CD4-positive, alpha-beta T cell treated with Interleukin-1 beta for 1 hour (primary cell): Measurements from ENCODE around the gene ASAP2.
A peak's percentile ranks its signal among the peaks of the same experiment; 100 is the strongest.

ENCODE experiments used
- DNase-seq, 2 donors: peaks; one replicate each; pipeline ENCODE4 v3.0.0-alpha.2; 2020 to 2022

Gene ASAP2

GRCh38 chr2:9410108-9410507 is 203.5 kb downstream of the ASAP2 start:
- no peak for DNase-seq

- no peak for DNase-seq
Observed at GRCh38 chr2:9412781-9413180, 206.2 kb downstream of the ASAP2 start.

- DNase-seq: no peak
Observed at GRCh38 chr2:9415516-9416169, 209.0 kb downstream of the ASAP2 start.

- DNase-seq: no peak
Observed at GRCh38 chr2:9416267-9416961, 209.8 kb downstream of the ASAP2 start.

DNA sequence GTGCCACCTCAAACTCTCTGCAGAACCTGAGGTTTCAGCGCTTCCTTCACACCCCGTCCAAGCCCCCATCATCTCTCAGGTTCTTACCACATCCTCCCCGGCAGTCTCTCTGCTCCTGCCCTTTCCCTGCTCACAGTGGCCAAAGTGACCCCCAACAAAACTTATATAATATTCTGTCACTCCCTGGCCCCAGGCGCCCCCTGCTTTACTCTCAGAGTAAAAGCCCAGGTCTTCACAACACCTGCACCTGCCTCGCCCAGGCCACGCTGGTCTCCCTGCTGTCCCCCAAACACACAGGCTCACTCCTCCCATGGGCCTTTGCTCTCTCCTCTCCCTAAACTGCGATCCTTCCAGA is 210.3 kb downstream of the ASAP2 start:
- no peak for DNase-seq

GRCh38 chr2:9417725-9418124 is 211.1 kb downstream of the ASAP2 start:
- no peak for DNase-seq

GRCh38 chr2:9418746-9419145 is 212.1 kb downstream of the ASAP2 start:
- DNase-seq: no peak

- DNase-seq: no peak
Observed at GRCh38 chr2:9419541-9419940, 212.9 kb downstream of the ASAP2 start.

GRCh38 chr2:9420495-9420894 is 213.9 kb downstream of the ASAP2 start:
- DNase-seq: no peak

DNA sequence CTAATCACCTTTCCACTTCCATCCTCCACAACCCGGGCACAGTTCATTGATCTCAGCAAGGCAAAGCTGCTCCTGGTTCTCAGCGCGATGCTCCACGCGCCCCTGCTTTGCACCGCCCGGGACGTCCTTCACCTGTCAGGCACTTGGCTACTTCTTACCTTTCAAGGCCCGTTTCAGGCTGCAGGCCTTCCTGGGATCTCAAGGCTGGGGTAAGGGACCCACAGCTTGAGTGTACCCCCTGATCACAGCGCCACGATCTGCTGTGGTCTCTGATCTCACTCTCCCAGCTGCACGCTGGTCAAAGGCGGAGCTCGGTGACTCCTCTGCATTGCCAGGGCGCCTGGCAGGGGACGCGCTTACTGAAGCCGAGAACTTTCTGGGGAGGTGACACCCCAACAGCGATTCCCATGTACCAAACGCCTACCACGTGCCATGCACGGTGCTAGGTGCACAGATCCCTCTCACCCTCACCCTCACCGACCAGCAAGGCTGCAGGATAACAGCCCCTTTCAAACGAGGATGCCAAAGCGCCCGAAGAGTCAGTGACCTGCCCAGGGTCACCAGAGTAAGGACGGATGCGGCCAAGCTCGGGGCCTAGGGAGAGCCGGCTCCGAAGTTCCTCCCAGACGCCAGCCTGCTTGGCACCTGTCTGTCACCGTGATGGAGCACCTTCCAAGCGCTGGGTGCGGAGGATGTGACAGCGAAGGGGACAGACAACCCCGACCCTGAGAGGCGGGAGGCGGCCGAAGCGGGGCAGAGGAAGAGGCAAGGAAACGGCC is 215.9 kb downstream of the ASAP2 start:
- peak; percentile 29 to 44 for DNase-seq

DNA sequence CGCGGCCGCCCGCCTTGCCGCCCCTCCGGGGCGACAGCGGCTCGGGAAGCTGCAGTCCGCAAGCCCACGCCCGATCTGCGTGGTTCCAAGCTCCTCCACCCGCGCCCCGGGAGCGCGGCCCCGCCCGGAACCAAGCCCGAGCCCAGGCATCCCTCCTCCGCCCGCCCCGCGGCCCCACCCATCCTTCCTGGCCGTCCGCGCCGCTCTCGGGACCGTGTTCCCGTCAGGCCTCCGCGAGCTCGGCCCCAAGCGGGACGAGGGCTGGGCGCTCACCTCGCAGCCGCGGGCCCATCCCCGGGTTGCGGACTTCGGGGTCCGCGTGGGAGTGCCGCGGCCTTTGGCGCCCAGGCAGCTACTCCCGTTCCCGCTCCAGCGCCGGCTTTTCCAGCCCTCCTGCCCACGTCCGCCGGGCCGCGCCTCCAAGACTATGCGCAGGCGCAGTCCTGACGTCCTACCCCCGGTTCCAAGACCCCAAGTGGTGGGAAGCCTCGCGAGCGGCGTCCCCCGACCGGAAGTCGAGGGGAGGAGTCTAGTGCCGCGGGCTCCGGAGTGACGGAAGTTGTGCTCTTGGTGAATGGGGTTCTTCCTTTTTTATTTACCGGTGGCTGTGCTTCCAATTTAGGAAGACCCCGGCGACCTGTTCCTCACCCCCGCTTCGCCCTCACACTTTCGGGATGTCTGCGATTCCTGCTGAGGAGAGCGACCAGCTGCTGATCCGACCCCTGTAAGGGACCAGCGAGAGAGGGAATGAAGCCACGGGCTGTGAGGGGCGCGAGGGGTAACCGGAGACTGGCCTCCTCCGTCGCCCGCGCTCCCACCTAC is 216.7 kb downstream of the ASAP2 start, which contains the start of the genes CPSF3 and ITGB1BP1:
CPSF3 (plus strand) TSS at position 555 of the 822 bp plus-strand sequence; CDS start at position 675, 120 bp downstream.
ITGB1BP1 (minus strand) TSS at position 429 of the 822 bp plus-strand sequence. CDS start 4,831 bp downstream, outside the sequence.
- peak; percentile 97 for DNase-seq

- DNase-seq: peak; percentile 3 to 25
Observed at GRCh38 chr2:9423922-9424272, 217.3 kb downstream of the ASAP2 start.

- no peak for DNase-seq
Observed at GRCh38 chr2:9424447-9425164, 218.0 kb downstream of the ASAP2 start.

DNA sequence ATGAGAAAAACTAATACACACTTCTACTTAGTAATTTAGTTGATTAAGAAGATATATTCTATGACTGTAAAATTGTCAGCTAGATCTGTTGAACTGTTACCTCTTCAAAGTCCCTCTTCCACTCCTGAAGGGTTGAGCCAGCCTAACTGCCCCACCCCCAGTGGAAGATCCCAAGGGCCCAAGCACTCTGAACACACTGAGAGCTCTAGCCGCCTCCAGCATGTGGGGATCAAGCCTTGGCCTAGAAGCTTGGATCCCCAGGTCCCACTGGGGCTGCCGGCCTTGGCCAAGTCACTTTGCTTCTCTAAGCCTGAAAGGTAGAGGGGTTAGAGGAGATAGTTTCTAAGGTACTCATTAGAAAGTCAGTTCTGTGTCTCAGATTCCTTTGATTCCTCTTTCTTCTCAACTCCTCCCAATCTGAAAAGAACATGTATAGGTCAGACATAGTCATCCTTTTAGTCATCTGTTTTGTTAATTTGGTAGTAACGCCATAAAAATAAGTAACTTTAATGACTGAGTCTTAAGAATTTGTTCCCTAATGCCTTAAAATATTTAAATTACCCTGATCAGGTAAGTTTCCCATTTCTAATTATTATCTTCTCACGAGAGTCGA is 222.5 kb downstream of the ASAP2 start:
- no peak for DNase-seq

DNA sequence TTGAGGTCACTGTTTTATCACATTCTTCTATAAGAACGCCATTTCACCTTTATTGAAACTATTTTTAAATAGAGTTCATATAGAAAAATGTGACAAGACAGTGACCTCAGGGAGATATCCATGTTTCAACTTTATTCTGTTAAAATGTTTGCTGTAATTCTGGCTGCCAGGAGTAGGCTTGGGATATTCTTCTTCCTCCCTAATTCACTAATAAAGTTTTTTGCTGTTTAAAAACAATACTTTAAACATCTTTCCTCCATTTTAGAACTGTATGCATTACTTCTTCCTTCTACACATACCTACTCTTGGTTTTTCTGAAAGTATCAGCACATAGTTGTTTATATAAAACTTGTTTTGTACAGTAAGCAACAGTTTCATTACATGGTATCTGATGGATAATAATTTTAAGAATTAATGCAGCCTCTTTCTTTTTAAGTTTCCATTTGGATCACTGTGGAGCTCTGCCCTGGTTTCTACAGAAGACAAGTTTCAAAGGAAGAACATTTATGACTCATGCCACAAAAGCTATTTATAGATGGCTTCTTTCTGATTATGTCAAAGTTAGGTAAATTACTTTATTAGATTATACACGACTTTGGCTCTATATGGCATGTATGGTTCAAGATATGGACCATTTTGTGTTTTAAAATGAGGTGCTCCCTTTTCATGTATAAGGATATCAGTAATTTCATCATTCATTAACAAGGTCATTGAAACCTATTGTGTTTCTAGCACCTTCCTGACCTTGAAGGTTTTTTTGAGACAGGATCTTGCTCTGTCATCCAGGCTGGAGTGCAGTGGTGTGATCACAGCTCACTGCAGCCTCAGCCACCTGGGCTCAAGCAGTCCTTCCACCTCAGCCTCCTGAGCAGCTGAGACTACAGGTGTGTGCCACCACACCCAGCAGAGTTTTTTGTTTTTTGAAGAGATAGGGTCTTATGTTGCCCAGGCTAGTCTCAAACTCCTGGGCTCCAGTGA is 224.0 kb downstream of the ASAP2 start:
- DNase-seq: no peak

GRCh38 chr2:9434489-9434888 is 227.9 kb downstream of the ASAP2 start:
- DNase-seq: no peak

GRCh38 chr2:9439536-9439935 is 232.9 kb downstream of the ASAP2 start:
- no peak for DNase-seq

GRCh38 chr2:9440058-9440727 is 233.6 kb downstream of the ASAP2 start:
- DNase-seq: no peak

- DNase-seq: no peak
Observed at GRCh38 chr2:9441556-9441955, 234.9 kb downstream of the ASAP2 start.

GRCh38 chr2:9443526-9443925 is 236.9 kb downstream of the ASAP2 start:
- DNase-seq: no peak
